Colon (tissue), 2 donors: ENCODE measurements around the gene MKX.
"Not testable (repeated sequence)": the region's sequence is repeated elsewhere in the genome, so short reads cannot be mapped to it uniquely, and the experiment has no call there.

ENCODE experiments used
- FAIRE-seq: peaks from 2 replicates; lab custom pipeline; 2012; peaks lifted over from hg19 to GRCh38; lab: Jason Lieb, UNC
- donor health status: control.
- donor health status: control.

The MKX gene

DNA sequence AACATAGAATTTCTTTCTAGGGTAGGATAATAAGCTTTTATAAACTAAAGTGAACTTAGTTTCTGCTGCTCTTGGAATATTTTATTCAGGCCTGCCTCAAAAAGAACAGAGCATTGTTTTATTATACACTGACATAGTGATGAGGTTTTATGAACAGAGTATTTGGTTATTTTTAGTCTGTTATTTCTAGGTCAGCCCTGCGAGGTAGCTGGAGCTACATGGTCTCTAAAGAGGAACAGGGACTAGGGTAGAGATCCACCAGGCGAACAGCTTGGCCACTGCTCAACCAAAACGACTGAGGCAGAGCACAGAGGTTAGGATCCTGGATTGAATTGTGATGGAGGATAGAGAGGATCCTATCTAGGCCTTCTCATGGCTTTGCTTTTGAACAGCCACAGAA lies 53.0 kb downstream of the MKX start:
- FAIRE-seq: no peak

DNA sequence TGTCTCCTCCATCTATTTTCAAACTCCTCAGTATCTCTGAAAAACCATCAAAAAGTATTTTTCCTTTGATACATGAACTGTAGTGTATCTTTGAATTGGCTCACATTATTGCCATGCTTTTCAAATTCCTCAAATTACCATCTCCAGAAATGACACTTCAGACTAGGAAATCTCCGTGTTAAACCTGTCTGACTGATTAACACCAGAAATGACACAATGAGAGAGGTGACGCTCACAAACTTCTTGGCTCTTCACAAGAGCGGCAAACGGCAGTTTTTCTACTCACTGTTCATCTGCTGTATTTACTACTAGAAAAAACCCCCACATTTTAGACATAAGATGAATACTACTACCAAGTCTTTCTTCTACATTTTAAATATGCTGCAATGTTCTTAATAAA lies 56.6 kb downstream of the MKX start:
- no peak for FAIRE-seq

GRCh38 chr10:27688276-27688675 lies 57.3 kb downstream of the MKX start:
- no peak for FAIRE-seq

- no peak for FAIRE-seq
These were observed 57.9 kb downstream of the MKX start for GRCh38 chr10:27687743-27688142.

- no peak for FAIRE-seq
These were observed 58.3 kb downstream of the MKX start for GRCh38 chr10:27687326-27687725.

- FAIRE-seq: no peak
These were observed 59.9 kb downstream of the MKX start for GRCh38 chr10:27685681-27686080.

- no peak for FAIRE-seq
These were observed 62.4 kb downstream of the MKX start for GRCh38 chr10:27683226-27683625.

DNA sequence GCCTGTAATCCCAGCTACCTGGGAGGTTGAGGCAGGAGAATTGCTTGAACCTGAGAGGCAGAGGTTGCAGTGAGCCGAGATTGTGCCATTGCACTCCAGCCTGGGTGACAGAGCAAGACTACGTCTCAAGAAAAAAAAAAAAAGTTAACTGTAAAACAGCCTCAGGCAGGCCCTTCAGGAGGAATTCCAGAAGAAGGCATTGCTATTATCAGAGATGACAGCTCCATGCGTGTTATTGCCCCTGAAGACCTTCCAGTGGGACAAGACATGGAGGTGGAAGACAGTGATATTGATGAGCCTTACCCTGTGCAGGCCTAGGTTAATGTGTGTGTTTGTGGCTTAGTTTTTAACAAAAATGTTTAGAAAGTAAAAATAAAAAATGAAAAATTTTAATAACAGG lies 63.8 kb downstream of the MKX start:
- FAIRE-seq: not testable (repeated sequence)

DNA sequence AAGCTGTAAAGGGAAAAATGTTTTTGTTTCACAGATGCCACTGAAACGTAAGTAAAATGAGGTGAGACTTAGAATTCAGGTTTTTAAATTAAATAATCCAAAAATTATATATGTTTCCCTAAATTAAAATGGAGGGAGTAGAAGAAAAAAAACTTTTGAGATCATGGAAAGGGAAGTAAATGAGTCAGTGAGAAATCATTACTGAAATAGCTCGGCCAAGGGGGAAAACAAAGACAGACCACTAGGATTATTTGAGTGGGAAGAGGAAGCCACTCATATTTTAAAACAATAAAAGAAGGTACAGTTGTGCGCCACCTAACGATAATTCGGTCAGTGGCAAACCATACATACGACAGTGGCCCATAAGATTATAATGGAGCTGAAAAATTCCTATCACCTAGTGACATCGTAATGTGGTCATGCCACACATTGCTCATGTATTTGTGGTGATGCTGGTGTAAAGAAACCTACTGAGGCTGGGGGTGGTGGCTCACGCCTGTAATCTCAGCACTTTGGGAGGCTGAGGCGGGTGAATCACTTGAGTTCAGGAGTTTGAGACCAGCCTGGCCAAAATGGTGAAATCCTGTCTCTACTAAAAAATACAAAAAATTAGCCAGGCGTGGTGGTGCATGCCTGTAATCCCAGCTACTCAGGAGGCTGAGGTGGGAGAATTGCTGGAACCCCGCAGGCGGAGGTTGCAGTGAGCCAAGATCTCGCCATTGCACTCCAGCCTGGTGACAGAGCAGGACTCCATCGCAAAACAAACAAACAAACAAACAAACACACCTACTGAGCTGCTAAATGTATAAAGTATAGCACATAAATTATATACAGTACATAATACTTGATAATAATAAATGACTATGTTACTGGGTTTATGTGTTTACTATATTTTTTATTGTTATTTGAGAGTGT lies 64.7 kb downstream of the MKX start:
- no peak for FAIRE-seq

DNA sequence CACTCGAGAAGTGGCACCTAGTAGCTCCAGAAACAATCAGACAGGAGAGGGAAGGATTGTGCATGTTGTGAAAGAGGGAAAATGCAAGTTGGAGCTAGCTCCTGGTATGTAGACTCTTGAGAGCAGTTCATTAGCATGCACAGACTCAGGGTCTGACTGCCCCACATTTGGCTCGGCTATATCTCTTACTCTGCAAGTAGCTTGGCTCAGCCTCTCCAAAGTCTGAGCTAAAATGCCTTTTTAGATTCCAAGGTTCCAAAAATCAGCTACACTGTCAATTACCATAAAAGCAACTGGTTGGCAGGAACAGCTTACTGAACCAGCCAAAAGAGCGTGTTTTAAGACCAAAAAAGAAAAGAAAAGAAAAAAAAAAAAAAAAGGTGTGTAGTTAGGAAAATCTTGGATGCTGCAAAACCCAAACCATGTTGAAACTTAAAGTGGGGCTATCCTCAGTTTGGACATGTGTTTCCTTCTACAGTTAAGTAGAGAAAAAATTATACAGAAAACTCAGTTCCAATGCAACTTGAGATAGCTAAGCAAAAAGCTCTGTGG lies 65.5 kb downstream of the MKX start:
- FAIRE-seq: no peak

- FAIRE-seq: no peak
These were observed 66.2 kb downstream of the MKX start for GRCh38 chr10:27679369-27679912.

GRCh38 chr10:27678166-27678565 lies 67.5 kb downstream of the MKX start:
- no peak for FAIRE-seq

DNA sequence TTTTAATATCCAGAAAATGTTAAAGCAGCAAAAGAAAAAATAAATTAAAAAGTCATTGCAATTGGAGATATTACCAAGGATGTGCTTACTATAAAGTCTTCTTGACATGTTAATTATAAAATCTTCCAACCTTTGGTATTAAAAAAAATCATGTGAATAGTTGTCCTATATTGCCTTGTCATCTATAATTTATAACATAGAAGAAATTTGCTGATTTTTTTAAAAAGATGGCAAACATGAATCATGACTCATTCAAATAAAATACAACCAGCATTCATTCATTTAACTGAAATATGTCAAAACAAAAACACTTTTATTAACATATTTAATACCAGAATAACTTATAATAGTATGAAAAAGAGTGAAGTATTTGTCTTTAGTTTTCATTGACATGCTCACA lies 72.6 kb downstream of the MKX start:
- no peak for FAIRE-seq

DNA sequence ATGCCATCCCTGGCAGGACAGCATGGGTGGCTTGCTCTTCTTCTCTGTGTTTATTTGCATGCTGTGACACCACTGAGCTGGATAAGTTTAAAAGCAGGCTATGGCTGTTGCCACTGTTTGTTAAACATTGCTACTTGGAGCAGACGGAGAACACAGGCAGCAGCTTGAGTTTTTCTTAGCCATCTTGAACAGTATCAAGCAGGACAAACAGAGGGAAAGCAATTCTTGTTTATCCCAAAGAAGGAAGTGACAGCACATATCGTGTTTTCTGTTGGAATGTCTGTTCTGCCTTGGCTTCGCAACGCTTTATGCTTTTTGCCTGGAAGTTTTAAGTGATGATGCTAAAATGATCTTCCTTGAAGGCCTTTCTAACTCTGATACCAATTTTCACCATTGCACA lies 73.8 kb downstream of the MKX start:
- FAIRE-seq: no peak

DNA sequence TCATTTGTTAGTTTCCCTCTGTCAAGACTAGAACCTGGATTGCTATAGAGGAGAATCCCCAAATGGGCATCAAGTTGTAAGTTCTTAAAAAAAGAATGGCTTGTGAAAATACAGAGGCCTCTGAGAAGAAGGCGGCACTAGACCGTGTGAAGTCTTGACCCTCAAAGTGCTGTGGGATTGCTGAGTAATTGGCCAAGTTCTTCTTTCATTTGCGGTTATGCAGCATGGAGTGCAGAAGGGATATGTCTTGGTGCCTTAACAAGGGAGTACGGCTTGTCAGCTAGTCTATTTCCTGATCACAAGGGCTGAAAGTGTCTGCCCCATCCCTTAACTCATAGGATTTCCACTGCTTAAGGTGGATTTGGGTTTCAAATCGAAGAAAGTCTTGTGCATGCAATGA lies 81.2 kb downstream of the MKX start:
- no peak for FAIRE-seq

DNA sequence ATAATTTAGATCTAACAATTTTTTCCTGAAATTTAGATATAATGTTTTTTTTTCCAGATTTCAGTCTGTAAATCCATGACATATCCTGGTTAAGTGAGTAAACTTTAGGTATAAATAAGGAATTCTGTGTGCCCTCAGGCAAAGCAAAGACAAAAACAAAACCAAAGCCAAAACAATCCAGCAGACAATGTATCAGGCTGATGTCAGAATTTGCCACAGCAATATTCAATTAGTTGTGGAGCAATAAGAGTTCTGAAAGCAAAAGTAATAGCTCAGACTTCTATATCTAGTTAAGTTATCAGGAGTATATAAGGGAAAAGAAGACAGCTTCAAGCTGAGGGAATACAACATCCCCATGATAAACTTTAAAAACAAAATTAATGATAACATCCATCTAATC lies 82.0 kb downstream of the MKX start:
- no peak for FAIRE-seq

DNA sequence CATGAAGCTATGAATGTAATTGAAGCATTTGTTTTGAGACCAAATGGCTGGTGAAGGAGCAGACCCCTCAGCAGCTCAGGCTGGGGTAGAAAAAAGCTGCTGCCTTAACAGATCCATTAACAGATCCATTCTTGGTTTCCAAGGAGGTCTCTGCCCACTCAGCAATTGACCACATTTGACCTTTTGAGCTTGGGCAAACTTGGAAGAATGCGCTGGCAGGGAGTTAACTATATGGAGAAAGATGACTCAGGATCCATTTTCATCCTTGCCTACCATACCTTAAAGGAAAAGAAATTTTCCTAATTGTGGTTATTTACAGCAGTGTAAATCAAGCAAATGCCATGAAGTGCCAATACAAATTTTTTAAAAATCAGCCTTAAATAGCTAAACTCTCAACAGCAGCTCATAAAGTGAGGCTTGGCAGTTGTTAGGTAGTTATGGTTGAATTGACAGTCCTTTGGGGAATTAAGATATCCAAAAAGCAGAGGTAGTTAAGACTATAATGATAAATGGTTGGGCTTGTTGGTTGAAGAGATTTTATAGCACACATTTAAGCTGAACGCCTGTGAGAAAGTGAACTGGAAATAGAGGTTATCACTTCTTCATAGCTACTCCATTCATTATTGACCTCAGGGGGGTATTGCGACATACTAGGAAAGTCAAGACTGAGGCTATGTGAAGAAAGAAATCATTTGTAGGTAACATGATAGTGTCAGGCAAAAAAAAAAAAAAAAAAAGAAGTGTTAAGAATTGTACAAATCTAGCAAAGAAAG lies 83.9 kb downstream of the MKX start:
- FAIRE-seq: no peak

- no peak for FAIRE-seq
These were observed 84.9 kb downstream of the MKX start for GRCh38 chr10:27660711-27661110.

DNA sequence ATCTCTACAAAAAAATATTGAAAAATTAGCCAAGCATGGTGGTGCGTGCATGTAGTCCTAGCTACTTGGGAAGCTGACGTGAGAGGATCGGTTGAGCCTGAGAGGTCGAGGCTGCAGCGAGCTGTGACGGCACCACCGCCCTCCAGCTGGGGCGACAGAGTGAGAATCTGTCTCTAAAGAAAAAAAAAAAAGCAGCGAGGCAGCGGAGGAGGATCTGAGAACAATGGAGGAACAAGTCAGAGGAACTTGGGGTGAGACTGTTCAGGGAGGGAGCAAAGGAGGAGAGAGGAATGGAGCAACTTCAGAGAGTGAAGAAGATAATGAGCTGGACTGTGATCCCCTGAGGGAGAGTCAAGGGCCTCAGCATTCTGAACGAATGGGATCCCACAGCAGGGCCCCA lies 85.4 kb downstream of the MKX start:
- no peak for FAIRE-seq

GRCh38 chr10:27659786-27660185 lies 85.8 kb downstream of the MKX start:
- no peak for FAIRE-seq

DNA sequence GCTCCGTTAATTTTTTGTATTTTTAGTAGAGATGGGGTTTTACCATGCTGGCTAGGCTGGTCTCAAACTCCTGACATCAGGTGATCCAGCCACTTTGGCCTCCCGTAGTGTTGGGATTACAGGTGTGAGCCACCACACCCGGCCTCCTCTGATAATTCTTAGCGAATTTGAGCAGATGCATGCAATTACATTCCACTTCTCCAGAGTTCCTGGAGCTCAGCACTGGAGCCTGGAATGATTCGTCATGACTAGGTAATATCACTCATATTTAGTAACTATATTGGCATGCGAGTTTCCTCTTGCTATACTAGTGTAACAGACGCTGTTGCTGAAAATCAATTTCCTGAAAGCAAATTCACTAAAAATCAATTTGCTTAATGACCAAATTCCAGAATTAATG lies 86.8 kb downstream of the MKX start:
- no peak for FAIRE-seq

- no peak for FAIRE-seq
These were observed 90.3 kb downstream of the MKX start for GRCh38 chr10:27655296-27655695.

DNA sequence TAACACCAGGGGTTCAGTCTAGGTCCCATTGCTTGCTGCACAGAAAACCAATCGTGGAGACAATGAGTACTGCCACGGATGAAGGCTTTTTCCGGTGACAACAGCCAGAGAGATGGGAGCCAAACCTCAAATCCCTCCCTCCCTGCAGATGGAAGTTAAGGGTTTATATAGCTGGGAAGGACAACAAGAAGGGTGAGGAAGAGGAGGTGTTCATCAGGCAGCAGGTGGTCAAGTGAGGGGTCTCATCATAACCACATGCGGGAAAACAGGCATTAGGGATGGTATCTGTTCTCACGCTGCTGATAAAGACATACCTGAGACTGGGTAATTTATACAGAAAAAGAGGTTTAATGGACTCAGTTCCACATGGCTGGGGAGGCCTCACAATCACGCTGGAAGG lies 91.3 kb downstream of the MKX start:
- no peak for FAIRE-seq
